GM13976 (cell line): ENCODE data around the gene FETUB.

Source experiments
- DNase-seq: peaks from one replicate; pipeline ENCODE4 v3.0.0; 2012; ENCODE audit warnings: low spot score
- in situ Hi-C: fragments of 300-500 bp; cut with MboI; formaldehyde crosslinking; loops from one replicate; pipeline ENCODE4 v1.12.0; 2022; ENCODE audit warnings: low sequenced_read_pairs, mixed read lengths, inconsistent platforms; ENCODE audit not compliant: unreplicated experiment
- TF ChIP-seq, protein P1 (sequence below): IDR thresholded peaks from 2 replicates; pipeline ENCODE4 v1.5.1; 2012; ENCODE audit warnings: borderline replicate concordance, mild to moderate bottlenecking; ENCODE audit not compliant: insufficient read depth; ENCODE audit errors: extremely low read depth, missing control alignments, control extremely low read depth

FETUB gene

DNA sequence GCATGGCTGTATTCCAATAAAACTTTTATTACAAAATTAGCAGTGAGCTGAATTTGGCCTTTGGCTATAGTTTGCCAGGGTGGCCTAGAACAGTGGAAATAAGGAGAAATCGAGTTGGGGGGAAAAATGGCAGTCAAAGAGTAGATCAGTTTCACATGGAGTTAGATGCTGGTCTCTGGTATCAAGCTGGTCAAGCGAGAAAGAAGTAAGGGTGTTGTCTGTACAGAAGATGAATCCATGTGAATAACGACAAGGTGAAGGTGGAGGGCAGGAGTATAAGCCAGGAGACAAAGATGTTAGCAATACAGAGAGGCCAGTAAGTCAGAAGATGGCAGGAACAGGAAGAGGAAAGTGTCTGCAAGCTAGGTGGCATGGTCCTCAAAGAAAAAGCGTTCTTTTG lies 15.6 kb upstream of the FETUB start:
- in situ Hi-C loops: loop anchor here (10.0 kb wide), 1 partner anchor 190 kb away; no protein-coding TSS in a partner anchor
- TF ChIP-seq, protein P1, sequence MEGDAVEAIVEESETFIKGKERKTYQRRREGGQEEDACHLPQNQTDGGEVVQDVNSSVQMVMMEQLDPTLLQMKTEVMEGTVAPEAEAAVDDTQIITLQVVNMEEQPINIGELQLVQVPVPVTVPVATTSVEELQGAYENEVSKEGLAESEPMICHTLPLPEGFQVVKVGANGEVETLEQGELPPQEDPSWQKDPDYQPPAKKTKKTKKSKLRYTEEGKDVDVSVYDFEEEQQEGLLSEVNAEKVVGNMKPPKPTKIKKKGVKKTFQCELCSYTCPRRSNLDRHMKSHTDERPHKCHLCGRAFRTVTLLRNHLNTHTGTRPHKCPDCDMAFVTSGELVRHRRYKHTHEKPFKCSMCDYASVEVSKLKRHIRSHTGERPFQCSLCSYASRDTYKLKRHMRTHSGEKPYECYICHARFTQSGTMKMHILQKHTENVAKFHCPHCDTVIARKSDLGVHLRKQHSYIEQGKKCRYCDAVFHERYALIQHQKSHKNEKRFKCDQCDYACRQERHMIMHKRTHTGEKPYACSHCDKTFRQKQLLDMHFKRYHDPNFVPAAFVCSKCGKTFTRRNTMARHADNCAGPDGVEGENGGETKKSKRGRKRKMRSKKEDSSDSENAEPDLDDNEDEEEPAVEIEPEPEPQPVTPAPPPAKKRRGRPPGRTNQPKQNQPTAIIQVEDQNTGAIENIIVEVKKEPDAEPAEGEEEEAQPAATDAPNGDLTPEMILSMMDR: no peak
- DNase-seq: no peak

DNA sequence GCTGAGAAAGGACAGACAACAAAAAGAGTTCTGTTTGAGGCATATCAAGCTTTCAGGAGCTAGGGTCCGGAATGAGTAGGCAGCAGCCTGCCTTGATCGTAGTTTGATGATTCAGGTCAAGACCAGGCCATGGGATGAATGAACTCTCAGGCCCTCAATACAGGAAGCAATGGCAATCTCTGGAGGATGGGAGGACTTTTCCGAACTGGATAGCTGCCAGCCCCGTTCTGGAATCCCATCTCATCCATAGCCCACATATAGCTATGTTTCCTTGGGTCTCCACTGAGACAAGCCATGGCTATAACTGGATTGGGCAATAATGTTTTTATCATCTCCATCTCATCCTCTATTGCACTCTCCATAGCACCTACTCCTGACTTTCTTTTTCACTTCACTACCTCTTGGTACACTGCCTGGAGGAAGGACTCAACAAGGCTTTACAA lies 14.6 kb upstream of the FETUB start:
- TF ChIP-seq, protein P1: no peak
- no peak for DNase-seq
- in situ Hi-C loops: loop anchor here (10.0 kb wide), 1 partner anchor 189 kb away; no protein-coding TSS in a partner anchor

DNA sequence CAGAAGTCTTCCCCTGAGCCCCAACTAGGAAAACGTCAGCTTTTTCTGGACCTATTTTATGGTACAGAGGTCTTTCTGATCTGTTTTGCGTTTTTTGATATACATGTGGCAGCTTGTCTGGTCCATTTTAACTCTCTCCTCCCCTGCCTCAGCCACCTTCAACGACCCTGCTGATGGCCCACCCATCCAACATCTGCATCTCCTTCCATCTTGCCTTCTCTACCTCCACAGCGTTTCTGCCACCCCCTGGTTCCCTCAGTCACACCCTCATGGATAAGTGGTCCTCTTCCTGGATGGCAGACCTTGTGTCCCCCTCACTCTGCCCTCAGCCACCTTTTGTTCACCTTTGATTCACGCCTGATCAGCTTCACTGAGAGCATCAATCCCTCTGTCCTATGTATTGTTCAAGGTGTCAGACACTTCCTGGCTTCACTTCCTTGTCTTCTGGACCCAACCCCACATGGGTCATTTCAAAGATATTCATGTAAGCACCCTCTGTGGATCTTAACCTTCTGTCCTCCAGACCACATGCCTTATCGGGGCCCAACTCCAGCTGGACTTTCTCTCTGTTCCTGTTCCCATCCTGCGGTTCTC lies 13.8 kb upstream of the FETUB start:
- TF ChIP-seq, protein P1: no peak
- in situ Hi-C loops: loop anchor here (10.0 kb wide), 1 partner anchor 188 kb away; no protein-coding TSS in a partner anchor
- no peak for DNase-seq

DNA sequence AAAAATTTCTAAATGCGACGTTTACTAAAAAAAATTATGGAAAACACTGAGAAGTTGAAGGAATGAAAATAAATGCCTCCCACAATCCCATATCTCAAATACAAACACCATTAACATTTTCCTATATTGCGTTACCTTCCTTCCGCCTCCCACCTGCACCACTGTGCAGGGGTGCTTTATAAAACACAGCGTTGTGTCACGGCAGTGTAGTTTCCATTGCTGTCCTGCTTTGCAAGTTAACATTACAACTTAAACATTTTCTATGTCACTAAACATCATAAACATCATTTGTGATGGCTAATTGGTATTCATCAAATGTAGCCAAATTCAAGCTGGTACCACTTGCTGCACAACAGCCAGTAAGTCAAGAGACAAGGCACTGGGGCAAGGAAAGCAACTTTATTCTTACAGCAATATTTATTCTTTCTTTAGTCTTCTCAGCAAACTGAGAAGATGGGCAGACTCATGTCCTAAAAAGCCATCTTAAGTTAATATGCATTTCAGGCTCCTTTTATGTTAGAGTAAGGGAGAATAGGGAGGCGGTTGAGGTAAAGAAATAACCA lies 12.3 kb upstream of the FETUB start:
- DNase-seq: no peak
- in situ Hi-C loops: loop anchor here (10.0 kb wide), 1 partner anchor 187 kb away; no protein-coding TSS in a partner anchor
- TF ChIP-seq, protein P1: no peak

DNA sequence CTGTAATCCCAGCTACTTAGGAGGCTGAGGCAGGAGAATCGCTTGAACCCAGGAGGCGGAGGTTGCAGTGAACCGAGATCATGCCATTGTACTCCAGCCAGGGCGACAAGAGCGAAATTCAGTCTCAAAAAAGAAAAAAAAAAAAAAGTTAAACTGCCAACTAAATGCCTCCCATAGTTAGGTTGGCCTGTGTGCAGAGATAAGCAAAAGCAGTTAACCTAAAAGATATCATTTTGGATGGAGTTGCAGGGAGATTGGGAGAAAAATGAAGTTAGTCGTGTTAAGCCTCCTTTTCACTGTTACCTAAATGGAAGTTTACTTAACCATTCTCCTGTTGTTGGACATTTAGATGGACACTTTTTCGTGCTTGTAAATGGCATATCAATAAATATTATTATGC lies 11.4 kb upstream of the FETUB start:
- DNase-seq: no peak
- TF ChIP-seq, protein P1: no peak
- in situ Hi-C loops: loop anchor here (10.0 kb wide), 1 partner anchor 186 kb away; no protein-coding TSS in a partner anchor

DNA sequence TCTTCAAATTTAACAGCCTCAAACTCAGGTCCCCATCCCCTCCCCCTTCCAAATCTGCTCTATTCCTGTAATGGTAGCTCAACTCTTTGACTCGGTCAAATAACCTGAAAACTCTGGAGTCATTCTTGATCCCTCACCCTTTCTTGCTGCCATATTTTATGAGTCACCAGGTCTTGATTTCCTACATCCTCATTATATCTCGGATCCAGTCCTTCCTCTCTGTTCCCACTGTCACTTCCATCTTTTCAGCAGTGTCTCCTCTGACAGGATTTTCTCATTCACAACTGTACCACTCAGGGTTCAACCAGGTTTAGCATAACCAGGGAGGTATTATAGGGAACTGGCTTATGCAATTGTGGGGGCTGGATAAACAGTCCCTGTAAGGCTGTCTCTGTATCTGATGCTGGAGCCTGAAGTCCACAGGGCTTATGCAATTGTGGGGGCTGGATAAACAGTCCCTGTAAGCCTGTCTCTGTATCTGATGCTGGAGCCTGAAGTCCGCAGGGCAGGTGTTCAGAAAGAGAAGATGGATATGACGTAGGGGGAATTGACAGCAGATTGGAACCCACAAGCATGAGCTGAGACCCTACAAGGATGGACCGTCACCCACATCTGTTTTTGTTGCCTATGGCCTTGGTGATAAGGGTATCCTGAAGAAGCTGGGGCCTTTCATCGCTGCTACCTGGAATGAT lies 9.1 kb upstream of the FETUB start:
- in situ Hi-C loops: no loop called here
- DNase-seq: no peak
- TF ChIP-seq, protein P1: no peak
